Measurements from ENCODE around the gene CERS6. TPM values are rescaled to one million over a fixed set of nuclear protein-coding genes. Genes with fewer than 3 reads are reported as not detected.

The CERS6 gene
- total RNA-seq, 1 experiment from 2014 or later, result 30.3 TPM

DNA sequence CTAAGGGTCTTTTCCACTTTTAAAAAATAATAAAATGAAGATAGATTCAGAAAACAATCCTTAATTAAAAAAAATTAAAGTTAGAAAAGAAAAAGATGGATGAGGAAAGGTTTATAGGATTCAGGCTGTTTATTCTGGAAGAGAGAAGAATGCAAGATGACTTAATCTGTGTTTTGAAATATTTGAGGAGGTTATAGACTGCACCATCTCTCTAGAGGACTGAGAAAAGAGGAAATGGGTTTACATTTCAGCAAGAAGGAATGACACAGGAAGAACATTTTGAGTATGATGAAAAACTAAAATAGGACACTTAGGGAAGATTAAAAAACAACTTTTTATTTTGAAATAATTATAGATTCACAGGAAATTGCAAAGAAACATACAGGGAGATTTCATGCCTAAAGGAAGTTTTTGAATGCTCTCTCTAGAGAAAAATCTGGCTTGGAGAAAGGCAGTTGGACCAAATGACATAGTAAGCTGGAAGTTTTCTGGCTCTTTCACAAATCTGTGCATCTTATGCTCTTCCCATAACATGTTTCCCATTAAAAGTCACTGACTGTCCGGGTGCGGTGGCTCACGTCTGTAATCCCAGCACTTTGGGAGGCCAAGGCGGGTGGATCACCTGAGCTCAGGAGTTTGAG is 75.0 kb downstream of the CERS6 start:
- BruUV-seq (replicated peaks), result no TSS peak
- ChIA-PET POLR2A (no interaction called here), CTCF (no interaction called here)
- DNase-seq (ENCODE audit: low read depth, low spot score) (no peak), ATAC-seq (no peak)
- peaks cover 24% of the 10 kb centered on the region for H3K4me1 ChIP-seq (ENCODE audit: control insufficient read depth, insufficient read depth, low read length)
- TF ChIP-seq, protein P1, sequence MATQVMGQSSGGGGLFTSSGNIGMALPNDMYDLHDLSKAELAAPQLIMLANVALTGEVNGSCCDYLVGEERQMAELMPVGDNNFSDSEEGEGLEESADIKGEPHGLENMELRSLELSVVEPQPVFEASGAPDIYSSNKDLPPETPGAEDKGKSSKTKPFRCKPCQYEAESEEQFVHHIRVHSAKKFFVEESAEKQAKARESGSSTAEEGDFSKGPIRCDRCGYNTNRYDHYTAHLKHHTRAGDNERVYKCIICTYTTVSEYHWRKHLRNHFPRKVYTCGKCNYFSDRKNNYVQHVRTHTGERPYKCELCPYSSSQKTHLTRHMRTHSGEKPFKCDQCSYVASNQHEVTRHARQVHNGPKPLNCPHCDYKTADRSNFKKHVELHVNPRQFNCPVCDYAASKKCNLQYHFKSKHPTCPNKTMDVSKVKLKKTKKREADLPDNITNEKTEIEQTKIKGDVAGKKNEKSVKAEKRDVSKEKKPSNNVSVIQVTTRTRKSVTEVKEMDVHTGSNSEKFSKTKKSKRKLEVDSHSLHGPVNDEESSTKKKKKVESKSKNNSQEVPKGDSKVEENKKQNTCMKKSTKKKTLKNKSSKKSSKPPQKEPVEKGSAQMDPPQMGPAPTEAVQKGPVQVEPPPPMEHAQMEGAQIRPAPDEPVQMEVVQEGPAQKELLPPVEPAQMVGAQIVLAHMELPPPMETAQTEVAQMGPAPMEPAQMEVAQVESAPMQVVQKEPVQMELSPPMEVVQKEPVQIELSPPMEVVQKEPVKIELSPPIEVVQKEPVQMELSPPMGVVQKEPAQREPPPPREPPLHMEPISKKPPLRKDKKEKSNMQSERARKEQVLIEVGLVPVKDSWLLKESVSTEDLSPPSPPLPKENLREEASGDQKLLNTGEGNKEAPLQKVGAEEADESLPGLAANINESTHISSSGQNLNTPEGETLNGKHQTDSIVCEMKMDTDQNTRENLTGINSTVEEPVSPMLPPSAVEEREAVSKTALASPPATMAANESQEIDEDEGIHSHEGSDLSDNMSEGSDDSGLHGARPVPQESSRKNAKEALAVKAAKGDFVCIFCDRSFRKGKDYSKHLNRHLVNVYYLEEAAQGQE (IDR thresholded peaks at IDR 0.05; ENCODE audit: insufficient read depth in 1 of 2, low read depth in 2 of 2, low read length in 1 of 2), result no peak
- TF ChIP-seq, protein P2, sequence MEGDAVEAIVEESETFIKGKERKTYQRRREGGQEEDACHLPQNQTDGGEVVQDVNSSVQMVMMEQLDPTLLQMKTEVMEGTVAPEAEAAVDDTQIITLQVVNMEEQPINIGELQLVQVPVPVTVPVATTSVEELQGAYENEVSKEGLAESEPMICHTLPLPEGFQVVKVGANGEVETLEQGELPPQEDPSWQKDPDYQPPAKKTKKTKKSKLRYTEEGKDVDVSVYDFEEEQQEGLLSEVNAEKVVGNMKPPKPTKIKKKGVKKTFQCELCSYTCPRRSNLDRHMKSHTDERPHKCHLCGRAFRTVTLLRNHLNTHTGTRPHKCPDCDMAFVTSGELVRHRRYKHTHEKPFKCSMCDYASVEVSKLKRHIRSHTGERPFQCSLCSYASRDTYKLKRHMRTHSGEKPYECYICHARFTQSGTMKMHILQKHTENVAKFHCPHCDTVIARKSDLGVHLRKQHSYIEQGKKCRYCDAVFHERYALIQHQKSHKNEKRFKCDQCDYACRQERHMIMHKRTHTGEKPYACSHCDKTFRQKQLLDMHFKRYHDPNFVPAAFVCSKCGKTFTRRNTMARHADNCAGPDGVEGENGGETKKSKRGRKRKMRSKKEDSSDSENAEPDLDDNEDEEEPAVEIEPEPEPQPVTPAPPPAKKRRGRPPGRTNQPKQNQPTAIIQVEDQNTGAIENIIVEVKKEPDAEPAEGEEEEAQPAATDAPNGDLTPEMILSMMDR (IDR thresholded peaks at IDR 0.05), result no peak
- no peak overlapping the region for H3K27ac ChIP-seq (ENCODE audit: low read length)
- H3K9me3 ChIP-seq (ENCODE audit: control insufficient read depth, insufficient read depth, low read depth, low read length), result no peaks in the 10 kb centered on the region
- no peaks in the 10 kb centered on the region for H3K36me3 ChIP-seq (ENCODE audit: control insufficient read depth, insufficient read depth, low read length)
- H3K27me3 ChIP-seq (ENCODE audit: control insufficient read depth, insufficient read depth, low read length), result no peaks in the 10 kb centered on the region
- H3K4me3 ChIP-seq (ENCODE audit: low read depth in 2 of 2, low read length in 2 of 2), result no peak overlapping the region
- intact Hi-C loops (cut with micrococcal nuclease; ENCODE audit: unreplicated experiment), result no loop called here
- in situ Hi-C loops (cut with HindIII; ENCODE audit: low pct_unique_long_range_greater_than_20kb, low sequenced_read_pairs), result no loop called here

DNA sequence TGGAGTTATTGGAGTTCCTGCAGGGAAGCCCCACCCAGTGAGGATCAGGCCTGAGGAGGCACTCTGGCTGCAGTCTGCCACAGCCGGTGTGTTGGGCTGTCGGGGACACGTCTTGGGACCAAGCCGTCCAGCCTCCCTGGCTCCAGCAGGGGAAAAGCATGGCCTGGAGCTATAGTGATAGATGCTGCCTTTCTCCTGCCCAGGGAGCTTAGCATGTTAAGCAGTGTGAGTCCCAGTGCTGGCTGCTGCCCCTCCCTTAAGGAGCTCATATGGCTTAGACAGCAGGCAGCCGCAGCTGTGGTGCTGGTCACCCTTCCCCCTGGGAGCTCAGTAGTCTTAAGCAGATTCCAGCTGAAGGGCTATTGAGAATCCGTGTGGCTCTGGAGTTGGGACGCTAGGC is 78.9 kb downstream of the CERS6 start:
- Histone ChIP-seq H3K4me3 (ENCODE audit: low read depth in 2 of 2, low read length in 2 of 2) (no peak overlapping the region), H3K36me3 (ENCODE audit: control insufficient read depth, insufficient read depth, low read length) (no peaks in the 10 kb centered on the region), H3K4me1 (ENCODE audit: control insufficient read depth, insufficient read depth, low read length) (peaks cover 4% of the 10 kb centered on the region), H3K27ac (ENCODE audit: low read length) (no peak overlapping the region), H3K27me3 (ENCODE audit: control insufficient read depth, insufficient read depth, low read length) (no peaks in the 10 kb centered on the region), H3K9me3 (ENCODE audit: control insufficient read depth, insufficient read depth, low read depth, low read length) (peaks cover 4% of the 10 kb centered on the region; the same call in 1 of the 2 replicates)
- DNase-seq (ENCODE audit: low read depth, low spot score) (no peak), ATAC-seq (no peak)
- no TSS peak for BruUV-seq (replicated peaks)
- ChIA-PET POLR2A (no interaction called here), CTCF (no interaction called here)
- no peak for TF ChIP-seq TCF7L2 (IDR thresholded peaks at IDR 0.05; ENCODE audit: low read depth, low read length)
- TF ChIP-seq, protein P1 (IDR thresholded peaks at IDR 0.05; ENCODE audit: insufficient read depth in 1 of 2, low read depth in 2 of 2, low read length in 1 of 2), result no peak
- intact Hi-C loops (cut with micrococcal nuclease; ENCODE audit: unreplicated experiment) (no loop called here), in situ Hi-C loops (cut with HindIII; ENCODE audit: low pct_unique_long_range_greater_than_20kb, low sequenced_read_pairs) (no loop called here)
